ENCODE measurements around the gene EPB41L4A.
"Not testable (repeated sequence)": the region's sequence is repeated elsewhere in the genome, so short reads cannot be mapped to it uniquely, and the experiment has no call there.

The EPB41L4A gene

GRCh38 chr5:112401924-112402323, 17.2 kb downstream of the EPB41L4A start:
- no peak for DNase-seq

- no peak for DNase-seq
Observed at GRCh38 chr5:112397690-112398089, 21.4 kb downstream of the EPB41L4A start.

GRCh38 chr5:112396430-112396829, 22.6 kb downstream of the EPB41L4A start:
- DNase-seq = no peak

GRCh38 chr5:112395299-112395698, 23.8 kb downstream of the EPB41L4A start:
- DNase-seq = not testable (repeated sequence)

- no peak for DNase-seq
Observed at GRCh38 chr5:112390327-112390726, 28.8 kb downstream of the EPB41L4A start.

- no peak for DNase-seq
Observed at GRCh38 chr5:112388739-112389138, 30.3 kb downstream of the EPB41L4A start.

- DNase-seq = no peak
Observed at GRCh38 chr5:112388074-112388473, 31.0 kb downstream of the EPB41L4A start.

GRCh38 chr5:112386766-112387165, 32.3 kb downstream of the EPB41L4A start:
- no peak for DNase-seq

- DNase-seq = no peak
Observed at GRCh38 chr5:112385969-112386368, 33.1 kb downstream of the EPB41L4A start.

- DNase-seq = no peak
Observed at GRCh38 chr5:112385566-112385965, 33.5 kb downstream of the EPB41L4A start.

GRCh38 chr5:112384523-112384922, 34.6 kb downstream of the EPB41L4A start:
- no peak for DNase-seq

GRCh38 chr5:112382886-112383285, 36.2 kb downstream of the EPB41L4A start:
- DNase-seq = no peak

- no peak for DNase-seq
Observed at GRCh38 chr5:112381521-112381920, 37.6 kb downstream of the EPB41L4A start.

- no peak for DNase-seq
Observed at GRCh38 chr5:112379542-112380325, 39.3 kb downstream of the EPB41L4A start.

GRCh38 chr5:112374818-112375217, 44.3 kb downstream of the EPB41L4A start:
- DNase-seq = no peak

GRCh38 chr5:112374356-112374755, 44.7 kb downstream of the EPB41L4A start:
- no peak for DNase-seq

- DNase-seq = no peak
Observed at GRCh38 chr5:112373885-112374284, 45.2 kb downstream of the EPB41L4A start.

- DNase-seq = no peak
Observed at GRCh38 chr5:112372543-112372942, 46.5 kb downstream of the EPB41L4A start.

GRCh38 chr5:112371067-112371466, 48.0 kb downstream of the EPB41L4A start:
- no peak for DNase-seq

- no peak for DNase-seq
Observed at GRCh38 chr5:112367400-112367799, 51.7 kb downstream of the EPB41L4A start.

- no peak for DNase-seq
Observed at GRCh38 chr5:112366987-112367386, 52.1 kb downstream of the EPB41L4A start.

- DNase-seq = not testable (repeated sequence)
Observed at GRCh38 chr5:112360740-112361139, 58.3 kb downstream of the EPB41L4A start.

- no peak for DNase-seq
Observed at GRCh38 chr5:112356178-112356956, 62.7 kb downstream of the EPB41L4A start.

GRCh38 chr5:112355058-112355685, 63.9 kb downstream of the EPB41L4A start:
- DNase-seq = no peak

Data from CD4-positive, alpha-beta T cell treated with Interleukin-1 beta for 1 hour (primary cell).